Adrenal gland (tissue), 5 donors: Measurements from ENCODE around the gene CHRM5.

Experiments
- POLR2A ChIP-seq, 2 donors: fragments of 450-650 bp; IDR thresholded peaks; one replicate each; pipeline ENCODE4 v1.6.1; 2017; ENCODE audit warnings: antibody characterized with exemption in 2 of 2, mild to moderate bottlenecking in 2 of 2, moderate library complexity in 1 of 2
- TF ChIP-seq, protein P1 (sequence below), 6 experiments: fragments of 450-650 bp in 4 of 6; fragments of 200-600 bp in 2 of 6; sonication (generic) in 1 of 6; IDR thresholded peaks; 1 replicate in 5 of 6; 2 replicates in 1 of 6; pipeline versions ENCODE4 v1.5.1 to v1.8.0; 2016 to 2021; ENCODE audit warnings: antibody characterized with exemption in 6 of 6, mild to moderate bottlenecking in 2 of 6, moderate library complexity in 1 of 6
- donor health status: DM: no; HTN: no; CAD: no.

DNA sequence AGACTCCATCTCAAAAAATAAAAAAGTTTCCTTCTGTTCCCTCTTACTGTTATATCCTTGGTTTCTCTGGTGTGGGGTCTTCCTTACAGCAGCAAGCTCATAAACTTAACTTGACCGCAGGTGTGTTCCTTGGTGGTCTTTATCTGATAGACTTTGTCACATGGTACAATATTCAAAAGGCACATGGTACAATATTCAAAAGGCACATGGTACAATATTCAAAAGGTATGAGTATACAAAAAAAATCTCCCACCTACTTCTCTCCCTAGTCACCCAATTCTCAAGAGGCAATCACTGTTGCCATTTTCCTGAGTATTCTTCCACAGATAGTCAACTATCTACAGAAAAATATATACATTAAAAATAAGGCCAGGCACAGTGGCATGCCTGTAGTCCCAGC, 138.1 kb downstream of the CHRM5 start:
- TF ChIP-seq, protein P1, sequence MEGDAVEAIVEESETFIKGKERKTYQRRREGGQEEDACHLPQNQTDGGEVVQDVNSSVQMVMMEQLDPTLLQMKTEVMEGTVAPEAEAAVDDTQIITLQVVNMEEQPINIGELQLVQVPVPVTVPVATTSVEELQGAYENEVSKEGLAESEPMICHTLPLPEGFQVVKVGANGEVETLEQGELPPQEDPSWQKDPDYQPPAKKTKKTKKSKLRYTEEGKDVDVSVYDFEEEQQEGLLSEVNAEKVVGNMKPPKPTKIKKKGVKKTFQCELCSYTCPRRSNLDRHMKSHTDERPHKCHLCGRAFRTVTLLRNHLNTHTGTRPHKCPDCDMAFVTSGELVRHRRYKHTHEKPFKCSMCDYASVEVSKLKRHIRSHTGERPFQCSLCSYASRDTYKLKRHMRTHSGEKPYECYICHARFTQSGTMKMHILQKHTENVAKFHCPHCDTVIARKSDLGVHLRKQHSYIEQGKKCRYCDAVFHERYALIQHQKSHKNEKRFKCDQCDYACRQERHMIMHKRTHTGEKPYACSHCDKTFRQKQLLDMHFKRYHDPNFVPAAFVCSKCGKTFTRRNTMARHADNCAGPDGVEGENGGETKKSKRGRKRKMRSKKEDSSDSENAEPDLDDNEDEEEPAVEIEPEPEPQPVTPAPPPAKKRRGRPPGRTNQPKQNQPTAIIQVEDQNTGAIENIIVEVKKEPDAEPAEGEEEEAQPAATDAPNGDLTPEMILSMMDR (IDR thresholded peaks at IDR 0.05) = no peak
- no peak for TF ChIP-seq POLR2A (IDR thresholded peaks at IDR 0.05)
